ENCODE data around the gene MTA3.

GRCh38 chr2:42607101-42607637 is 38.7 kb downstream of the MTA3 start:
- TF ChIP-seq POLR2A (IDR thresholded peaks at IDR 0.05; ENCODE audit: low read depth, low read length) (no peak), TAF1 (IDR thresholded peaks at IDR 0.05; ENCODE audit: borderline replicate concordance, low read depth, low read length) (no peak), POLR2AphosphoS5 (IDR thresholded peaks at IDR 0.05; ENCODE audit: low read depth, low read length) (no peak)
